ENCODE results near the gene LCK. TPM values are rescaled to one million over a fixed set of nuclear protein-coding genes. Genes with fewer than 3 reads are reported as not detected.

LCK gene
- total RNA-seq, 6 experiments from 2014 or later = 0.73 to 1.7 (median 1.1) TPM

- intact Hi-C loops (cut with DNase I) = no loop called here
- ATAC-seq = no peak
- TF ChIP-seq, protein P1, sequence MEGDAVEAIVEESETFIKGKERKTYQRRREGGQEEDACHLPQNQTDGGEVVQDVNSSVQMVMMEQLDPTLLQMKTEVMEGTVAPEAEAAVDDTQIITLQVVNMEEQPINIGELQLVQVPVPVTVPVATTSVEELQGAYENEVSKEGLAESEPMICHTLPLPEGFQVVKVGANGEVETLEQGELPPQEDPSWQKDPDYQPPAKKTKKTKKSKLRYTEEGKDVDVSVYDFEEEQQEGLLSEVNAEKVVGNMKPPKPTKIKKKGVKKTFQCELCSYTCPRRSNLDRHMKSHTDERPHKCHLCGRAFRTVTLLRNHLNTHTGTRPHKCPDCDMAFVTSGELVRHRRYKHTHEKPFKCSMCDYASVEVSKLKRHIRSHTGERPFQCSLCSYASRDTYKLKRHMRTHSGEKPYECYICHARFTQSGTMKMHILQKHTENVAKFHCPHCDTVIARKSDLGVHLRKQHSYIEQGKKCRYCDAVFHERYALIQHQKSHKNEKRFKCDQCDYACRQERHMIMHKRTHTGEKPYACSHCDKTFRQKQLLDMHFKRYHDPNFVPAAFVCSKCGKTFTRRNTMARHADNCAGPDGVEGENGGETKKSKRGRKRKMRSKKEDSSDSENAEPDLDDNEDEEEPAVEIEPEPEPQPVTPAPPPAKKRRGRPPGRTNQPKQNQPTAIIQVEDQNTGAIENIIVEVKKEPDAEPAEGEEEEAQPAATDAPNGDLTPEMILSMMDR (IDR thresholded peaks at IDR 0.05) = no peak
- no peak for TF ChIP-seq POLR2A (IDR thresholded peaks at IDR 0.05)
Measured at GRCh38 chr1:32299327-32299726, 48.3 kb downstream of the LCK start.

GRCh38 chr1:32303358-32303757, 52.3 kb downstream of the LCK start:
- Histone ChIP-seq H3K9me3 (no peaks in the 10 kb centered on the region), H3K4me3 (no peak overlapping the region), H3K27me3 (no peaks in the 10 kb centered on the region), H3K27ac (no peak overlapping the region), H3K4me1 (peaks cover 0 to 7% (median 0%) of the 10 kb centered on the region in 4 donors), H3K36me3 (peaks cover 0 to 35% (median 13%) of the 10 kb centered on the region in 4 donors)
- 91% methylated on average over 3 of the region's 3 CpGs for WGBS (ENCODE audit: insufficient coverage, low coverage, low lambda C conversion rate, missing lambda C conversion rate)
- DNase-seq (no peak), ATAC-seq (no peak)
- intact Hi-C loops (cut with DNase I) = loop anchor here in 1 of 2 donors (10.0 kb wide), 1 partner anchor 69 kb away; no protein-coding TSS in a partner anchor
- TF ChIP-seq, protein P1 (IDR thresholded peaks at IDR 0.05) = no peak
- no peak for TF ChIP-seq POLR2A (IDR thresholded peaks at IDR 0.05)

More at GRCh38 chr1:32299327-32299726, 48.3 kb downstream of the LCK start:
- peaks cover 0 to 21% (median 9%) of the 10 kb centered on the region in 4 donors for H3K36me3 ChIP-seq
- H3K27me3 ChIP-seq = no peaks in the 10 kb centered on the region
- DNase-seq = no peak
- H3K27ac ChIP-seq = no peak overlapping the region
- no peak overlapping the region for H3K4me3 ChIP-seq
- H3K9me3 ChIP-seq = no peaks in the 10 kb centered on the region
- no peaks in the 10 kb centered on the region for H3K4me1 ChIP-seq

- no peaks in the 10 kb centered on the region for H3K9me3 ChIP-seq
- ATAC-seq (no peak), DNase-seq (no peak)
- WGBS (ENCODE audit: insufficient coverage, low coverage, low lambda C conversion rate, missing lambda C conversion rate) = 85% methylated on average over 2 of the region's 3 CpGs
- intact Hi-C loops (cut with DNase I) = loop anchor here in 1 of 2 donors (10.0 kb wide), 1 partner anchor 69 kb away; no protein-coding TSS in a partner anchor
- no peak overlapping the region for H3K4me3 ChIP-seq
- H3K36me3 ChIP-seq = peaks cover 0 to 35% (median 13%) of the 10 kb centered on the region in 4 donors
- no peaks in the 10 kb centered on the region for H3K27me3 ChIP-seq
- no peak overlapping the region for H3K27ac ChIP-seq
- peaks cover 0 to 11% (median 2%) of the 10 kb centered on the region in 4 donors for H3K4me1 ChIP-seq
- no peak for TF ChIP-seq POLR2A (IDR thresholded peaks at IDR 0.05)
- TF ChIP-seq, protein P1 (IDR thresholded peaks at IDR 0.05) = no peak
Measured at GRCh38 chr1:32303997-32304622, 53.0 kb downstream of the LCK start.

DNA sequence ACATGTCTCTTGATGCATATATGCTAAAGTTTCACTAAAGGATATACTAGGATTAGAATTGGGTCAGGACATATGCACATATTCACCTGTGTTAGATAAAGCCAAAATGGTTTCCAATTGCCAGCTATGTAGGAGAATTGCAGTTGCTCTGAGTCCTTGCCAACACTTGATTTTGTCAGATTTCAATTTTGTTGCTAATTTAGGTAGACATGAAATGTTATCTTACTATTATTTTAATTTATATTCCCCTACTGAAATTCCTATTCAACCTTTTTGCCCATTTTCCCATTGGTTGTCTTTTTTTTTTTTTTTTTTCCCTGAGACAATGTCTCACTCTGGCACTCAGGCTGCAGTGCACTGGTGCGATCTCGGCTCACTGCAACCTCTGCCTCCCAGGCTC, 54.2 kb downstream of the LCK start:
- ATAC-seq (no peak), DNase-seq (no peak)
- Histone ChIP-seq H3K4me1 (peaks cover 0 to 23% (median 7%) of the 10 kb centered on the region in 4 donors), H3K36me3 (peaks cover 0 to 35% (median 13%) of the 10 kb centered on the region in 4 donors), H3K27me3 (no peaks in the 10 kb centered on the region), H3K27ac (no peak overlapping the region), H3K9me3 (no peaks in the 10 kb centered on the region), H3K4me3 (no peak overlapping the region)
- TF ChIP-seq, protein P1 (IDR thresholded peaks at IDR 0.05) = no peak
- no peak for TF ChIP-seq POLR2A (IDR thresholded peaks at IDR 0.05)
- WGBS (ENCODE audit: insufficient coverage, low coverage, low lambda C conversion rate, missing lambda C conversion rate) = 100% methylated on average over 2 of the region's 2 CpGs
- intact Hi-C loops (cut with DNase I) = loop anchor here in 1 of 2 donors (10.0 kb wide), 1 partner anchor 71 kb away; no protein-coding TSS in a partner anchor
